Nephron progenitor cell (in vitro differentiated cells): ENCODE data around the gene CCT5.

Experiments
- DNase-seq: peaks from one replicate; pipeline ENCODE4 v3.0.0; 2021
- H3K27ac Mint-ChIP-seq: 2 replicates; pipeline ENCODE4 v1.8.0; 2021; ENCODE audit warnings: mild to moderate bottlenecking, moderate library complexity, mixed read lengths
- H3K27me3 Mint-ChIP-seq: 2 replicates; pipeline ENCODE4 v1.8.0; 2021; ENCODE audit warnings: mild to moderate bottlenecking, low read depth, mixed read lengths; ENCODE audit not compliant: poor library complexity
- H3K36me3 Mint-ChIP-seq: 2 replicates; pipeline ENCODE4 v1.8.0; 2021; ENCODE audit warnings: low read depth, mixed read lengths
- H3K4me1 Mint-ChIP-seq: 2 replicates; pipeline ENCODE4 v1.8.0; 2021; ENCODE audit warnings: mixed read lengths
- H3K4me3 Mint-ChIP-seq: 2 replicates; pipeline ENCODE4 v1.8.0; 2021; ENCODE audit warnings: mild to moderate bottlenecking, moderate library complexity, mixed read lengths
- H3K9me3 Mint-ChIP-seq: 2 replicates; pipeline ENCODE4 v1.8.0; 2021; ENCODE audit warnings: mild to moderate bottlenecking, moderate library complexity, mixed read lengths
- CTCF ChIP-seq: fragments of 200-600 bp; sonication (generic); IDR thresholded peaks from 2 replicates; pipeline ENCODE4 v1.5.0; 2021; ENCODE audit warnings: antibody characterized with exemption

CCT5 gene

GRCh38 chr5:10222326-10222725 is 27.8 kb upstream of the CCT5 start:
- peaks cover 51% of the 10 kb centered on the region for H3K36me3 Mint-ChIP-seq
- no peak for TF ChIP-seq CTCF
- no peak for DNase-seq
- H3K4me3 Mint-ChIP-seq: no peak overlapping the region
- H3K27me3 Mint-ChIP-seq: no peaks in the 10 kb centered on the region
- no peaks in the 10 kb centered on the region for H3K4me1 Mint-ChIP-seq
- H3K9me3 Mint-ChIP-seq: peaks cover 30% of the 10 kb centered on the region
- H3K27ac Mint-ChIP-seq: no peak overlapping the region

- no peak for DNase-seq
- peaks cover 41% of the 10 kb centered on the region for H3K36me3 Mint-ChIP-seq
- no peak for TF ChIP-seq CTCF
- H3K9me3 Mint-ChIP-seq: peaks cover 30% of the 10 kb centered on the region
- no peaks in the 10 kb centered on the region for H3K4me1 Mint-ChIP-seq
- no peak overlapping the region for H3K4me3 Mint-ChIP-seq
- no peak overlapping the region for H3K27ac Mint-ChIP-seq
- peaks cover 1% of the 10 kb centered on the region for H3K27me3 Mint-ChIP-seq
Observed at GRCh38 chr5:10227379-10227778, 22.7 kb upstream of the CCT5 start.

GRCh38 chr5:10228288-10228687 is 21.8 kb upstream of the CCT5 start:
- TF ChIP-seq CTCF: no peak
- H3K27ac Mint-ChIP-seq: no peak overlapping the region
- no peak overlapping the region for H3K4me3 Mint-ChIP-seq
- DNase-seq: no peak
- H3K4me1 Mint-ChIP-seq: no peaks in the 10 kb centered on the region
- peaks cover 29% of the 10 kb centered on the region for H3K9me3 Mint-ChIP-seq
- peaks cover 34% of the 10 kb centered on the region for H3K36me3 Mint-ChIP-seq
- peaks cover 3% of the 10 kb centered on the region for H3K27me3 Mint-ChIP-seq

- no peak for TF ChIP-seq CTCF
- Mint-ChIP-seq H3K4me3 (no peak overlapping the region), H3K36me3 (peaks cover 22% of the 10 kb centered on the region), H3K4me1 (no peaks in the 10 kb centered on the region), H3K27ac (no peak overlapping the region), H3K27me3 (peaks cover 3% of the 10 kb centered on the region), H3K9me3 (peaks cover 17% of the 10 kb centered on the region)
- no peak for DNase-seq
Observed at GRCh38 chr5:10229306-10230048, 20.6 kb upstream of the CCT5 start.

GRCh38 chr5:10232386-10232785 is 17.7 kb upstream of the CCT5 start:
- Mint-ChIP-seq H3K27me3 (peaks cover 3% of the 10 kb centered on the region), H3K4me3 (no peak overlapping the region), H3K27ac (no peak overlapping the region), H3K4me1 (peaks cover 6% of the 10 kb centered on the region), H3K9me3 (no peaks in the 10 kb centered on the region), H3K36me3 (peaks cover 18% of the 10 kb centered on the region)
- DNase-seq: no peak
- no peak for TF ChIP-seq CTCF

GRCh38 chr5:10233011-10233410 is 17.1 kb upstream of the CCT5 start:
- no peak for DNase-seq
- H3K27me3 Mint-ChIP-seq: peaks cover 3% of the 10 kb centered on the region
- no peak overlapping the region for H3K27ac Mint-ChIP-seq
- H3K4me1 Mint-ChIP-seq: peaks cover 6% of the 10 kb centered on the region
- no peak overlapping the region for H3K4me3 Mint-ChIP-seq
- TF ChIP-seq CTCF: no peak
- H3K36me3 Mint-ChIP-seq: peaks cover 19% of the 10 kb centered on the region
- no peaks in the 10 kb centered on the region for H3K9me3 Mint-ChIP-seq
